Neural progenitor cell (in vitro differentiated cells): ENCODE results near the gene ARHGAP22.

ENCODE experiments used
- EZH2 ChIP-seq: fragments of 200-600 bp; sonication (generic); IDR thresholded peaks from 2 replicates; pipeline ENCODE4 v1.6.1; 2017; ENCODE audit warnings: antibody characterized with exemption, mild to moderate bottlenecking, moderate library complexity
- EZH2phosphoT487 ChIP-seq: fragments of 200-600 bp; sonication (generic); IDR thresholded peaks from 2 replicates; pipeline ENCODE4 v1.6.1; 2017; ENCODE audit warnings: antibody characterized with exemption
- TF ChIP-seq, protein P1 (sequence below): fragments of 200-600 bp; sonication (generic); IDR thresholded peaks from 2 replicates; pipeline ENCODE4 v1.5.1; 2017; ENCODE audit warnings: antibody characterized with exemption, mild to moderate bottlenecking

DNA sequence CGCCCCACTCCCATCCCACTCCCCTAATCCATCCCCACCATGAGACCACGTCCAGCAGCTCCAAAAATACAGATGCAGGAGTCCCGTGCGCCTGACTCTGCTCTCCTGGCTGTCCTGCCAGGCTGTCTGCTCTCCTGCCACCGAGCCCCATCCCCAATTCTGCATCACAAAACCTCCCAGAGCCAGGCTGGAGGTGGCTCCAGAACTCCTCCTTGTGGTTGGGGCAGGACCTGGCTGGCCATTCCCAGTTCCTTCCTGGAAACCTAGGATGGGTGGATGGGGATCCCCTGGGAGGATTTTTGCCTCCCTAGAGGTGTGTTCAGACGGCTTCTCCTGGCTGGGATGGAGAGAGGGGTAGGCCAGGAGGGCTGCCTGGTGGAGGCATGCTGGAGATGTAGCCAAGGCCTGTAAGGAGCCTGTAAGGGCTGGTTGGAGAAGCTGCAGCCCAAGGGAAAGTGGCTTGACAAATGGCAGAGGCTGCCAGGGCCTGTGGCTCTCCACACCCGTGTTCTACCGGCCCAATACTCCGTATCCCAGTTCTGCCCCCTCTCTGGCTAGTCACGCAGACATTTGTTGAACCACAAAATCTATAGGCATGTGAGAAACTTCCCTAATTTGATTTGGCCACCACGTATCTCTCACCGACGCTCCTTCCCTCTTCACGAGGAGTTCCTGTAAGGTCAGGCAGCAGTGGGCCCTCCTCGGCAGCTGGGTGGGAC lies 99.3 kb downstream of the ARHGAP22 start:
- TF ChIP-seq EZH2: no peak
- TF ChIP-seq, protein P1, sequence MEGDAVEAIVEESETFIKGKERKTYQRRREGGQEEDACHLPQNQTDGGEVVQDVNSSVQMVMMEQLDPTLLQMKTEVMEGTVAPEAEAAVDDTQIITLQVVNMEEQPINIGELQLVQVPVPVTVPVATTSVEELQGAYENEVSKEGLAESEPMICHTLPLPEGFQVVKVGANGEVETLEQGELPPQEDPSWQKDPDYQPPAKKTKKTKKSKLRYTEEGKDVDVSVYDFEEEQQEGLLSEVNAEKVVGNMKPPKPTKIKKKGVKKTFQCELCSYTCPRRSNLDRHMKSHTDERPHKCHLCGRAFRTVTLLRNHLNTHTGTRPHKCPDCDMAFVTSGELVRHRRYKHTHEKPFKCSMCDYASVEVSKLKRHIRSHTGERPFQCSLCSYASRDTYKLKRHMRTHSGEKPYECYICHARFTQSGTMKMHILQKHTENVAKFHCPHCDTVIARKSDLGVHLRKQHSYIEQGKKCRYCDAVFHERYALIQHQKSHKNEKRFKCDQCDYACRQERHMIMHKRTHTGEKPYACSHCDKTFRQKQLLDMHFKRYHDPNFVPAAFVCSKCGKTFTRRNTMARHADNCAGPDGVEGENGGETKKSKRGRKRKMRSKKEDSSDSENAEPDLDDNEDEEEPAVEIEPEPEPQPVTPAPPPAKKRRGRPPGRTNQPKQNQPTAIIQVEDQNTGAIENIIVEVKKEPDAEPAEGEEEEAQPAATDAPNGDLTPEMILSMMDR: peak; percentile 38
- TF ChIP-seq EZH2phosphoT487: no peak
